GM18511 (cell line): ENCODE results near the gene PFDN5.
"Not testable (repeated sequence)": the region's sequence is repeated elsewhere in the genome, so short reads cannot be mapped to it uniquely, and the experiment has no call there.

Experiments used
- ATAC-seq: cut with Tn5 transposase; IDR thresholded peaks from one replicate; pipeline ENCODE4 v1.9.1; 2021; ENCODE audit warnings: mild to moderate bottlenecking, moderate library complexity; ENCODE audit not compliant: unreplicated experiment

Gene PFDN5

GRCh38 chr12:53326460-53327185 lies 31.3 kb downstream of the PFDN5 start:
- no peak for ATAC-seq

- no peak for ATAC-seq
Measured at GRCh38 chr12:53327435-53328042, 32.2 kb downstream of the PFDN5 start.

GRCh38 chr12:53328043-53328435 lies 32.7 kb downstream of the PFDN5 start:
- ATAC-seq, result no peak

GRCh38 chr12:53330671-53331070 lies 35.3 kb downstream of the PFDN5 start:
- ATAC-seq, result no peak

- not testable (repeated sequence) for ATAC-seq
Measured at GRCh38 chr12:53332339-53332738, 37.0 kb downstream of the PFDN5 start.

- no peak for ATAC-seq
Measured at GRCh38 chr12:53332744-53333143, 37.4 kb downstream of the PFDN5 start.

GRCh38 chr12:53333289-53333688 lies 37.9 kb downstream of the PFDN5 start:
- no peak for ATAC-seq

GRCh38 chr12:53333845-53334244 lies 38.5 kb downstream of the PFDN5 start:
- no peak for ATAC-seq

GRCh38 chr12:53334822-53335221 lies 39.5 kb downstream of the PFDN5 start:
- ATAC-seq, result no peak

GRCh38 chr12:53336181-53336681 lies 40.9 kb downstream of the PFDN5 start, which contains the start of gene SP7:
TSS of gene SP7 (minus strand) at chr12:53336354. CDS start at chr12:53335646, 708 bp downstream.
- ATAC-seq, result no peak

- ATAC-seq, result no peak
Measured at GRCh38 chr12:53338017-53338416, 42.7 kb downstream of the PFDN5 start.

GRCh38 chr12:53338916-53339315 lies 43.6 kb downstream of the PFDN5 start:
- no peak for ATAC-seq

GRCh38 chr12:53340398-53340797 lies 45.1 kb downstream of the PFDN5 start:
- ATAC-seq, result no peak

GRCh38 chr12:53343449-53343848 lies 48.1 kb downstream of the PFDN5 start:
- no peak for ATAC-seq

- no peak for ATAC-seq
Measured at GRCh38 chr12:53343969-53344368, 48.6 kb downstream of the PFDN5 start.

- no peak for ATAC-seq
Measured at GRCh38 chr12:53344487-53344823, 49.1 kb downstream of the PFDN5 start.

GRCh38 chr12:53344824-53345485 lies 49.6 kb downstream of the PFDN5 start:
- peak; percentile 81 for ATAC-seq

GRCh38 chr12:53345486-53346188 lies 50.3 kb downstream of the PFDN5 start:
- peak; percentile 6 for ATAC-seq

GRCh38 chr12:53346491-53346890 lies 51.1 kb downstream of the PFDN5 start:
- ATAC-seq, result no peak

GRCh38 chr12:53347905-53348304 lies 52.6 kb downstream of the PFDN5 start:
- no peak for ATAC-seq
